GM06990 (cell line): Measurements from ENCODE around the gene PNMA6E.

Source experiments
- DNase-seq: peaks from one replicate; pipeline ENCODE4 v3.0.0-alpha.2; 2011; ENCODE audit not compliant: insufficient read length; ENCODE audit errors: extremely low read depth
- H3K27me3 ChIP-seq: replicated peaks from 2 replicates; pipeline ENCODE4 v1.6.0; 2011; ENCODE audit warnings: low read length; ENCODE audit not compliant: control insufficient read depth, insufficient read depth
- H3K36me3 ChIP-seq: 2 replicates; pipeline ENCODE4 v1.5.1; 2011; ENCODE audit warnings: low read length; ENCODE audit not compliant: control insufficient read depth, insufficient read depth
- H3K4me3 ChIP-seq: replicated peaks from 2 replicates; pipeline ENCODE4 v1.5.1; 2011; ENCODE audit warnings: low read depth, mild to moderate bottlenecking, control low read depth, low read length
- TF ChIP-seq, protein P1 (sequence below): IDR thresholded peaks from 2 replicates; pipeline ENCODE4 v1.5.1; 2011; ENCODE audit warnings: low read length, control low read depth, mild to moderate bottlenecking, inconsistent platforms; ENCODE audit not compliant: insufficient read depth, poor library complexity, severe bottlenecking

The PNMA6E gene

DNA sequence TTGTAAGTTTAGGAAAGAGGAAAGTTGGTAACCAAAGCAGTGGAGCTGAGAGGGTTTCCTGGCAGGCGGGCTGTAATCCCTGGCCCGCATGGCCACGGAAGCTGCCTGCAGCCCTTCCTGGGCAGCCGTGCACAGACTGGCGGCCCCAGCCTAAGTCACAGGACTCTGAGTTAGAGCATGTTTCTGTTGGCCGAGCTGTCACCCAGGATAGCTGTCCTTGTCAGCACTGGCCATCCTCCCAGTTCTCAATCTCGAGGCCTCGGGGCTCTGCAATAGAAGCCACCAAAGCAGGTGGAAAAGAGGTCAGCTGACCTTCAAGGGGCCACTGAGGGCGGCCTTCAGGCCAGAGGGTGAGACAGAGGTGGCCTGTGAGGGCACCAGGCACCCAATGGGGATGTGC, 20.5 kb downstream of the PNMA6E start:
- Histone ChIP-seq H3K27me3 (no peaks in the 10 kb centered on the region), H3K4me3 (no peak overlapping the region), H3K36me3 (no peaks in the 10 kb centered on the region)
- DNase-seq: no peak
- TF ChIP-seq, protein P1, sequence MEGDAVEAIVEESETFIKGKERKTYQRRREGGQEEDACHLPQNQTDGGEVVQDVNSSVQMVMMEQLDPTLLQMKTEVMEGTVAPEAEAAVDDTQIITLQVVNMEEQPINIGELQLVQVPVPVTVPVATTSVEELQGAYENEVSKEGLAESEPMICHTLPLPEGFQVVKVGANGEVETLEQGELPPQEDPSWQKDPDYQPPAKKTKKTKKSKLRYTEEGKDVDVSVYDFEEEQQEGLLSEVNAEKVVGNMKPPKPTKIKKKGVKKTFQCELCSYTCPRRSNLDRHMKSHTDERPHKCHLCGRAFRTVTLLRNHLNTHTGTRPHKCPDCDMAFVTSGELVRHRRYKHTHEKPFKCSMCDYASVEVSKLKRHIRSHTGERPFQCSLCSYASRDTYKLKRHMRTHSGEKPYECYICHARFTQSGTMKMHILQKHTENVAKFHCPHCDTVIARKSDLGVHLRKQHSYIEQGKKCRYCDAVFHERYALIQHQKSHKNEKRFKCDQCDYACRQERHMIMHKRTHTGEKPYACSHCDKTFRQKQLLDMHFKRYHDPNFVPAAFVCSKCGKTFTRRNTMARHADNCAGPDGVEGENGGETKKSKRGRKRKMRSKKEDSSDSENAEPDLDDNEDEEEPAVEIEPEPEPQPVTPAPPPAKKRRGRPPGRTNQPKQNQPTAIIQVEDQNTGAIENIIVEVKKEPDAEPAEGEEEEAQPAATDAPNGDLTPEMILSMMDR: no peak

- H3K36me3 ChIP-seq: no peaks in the 10 kb centered on the region
- TF ChIP-seq, protein P1: no peak
- no peak for DNase-seq
- no peak overlapping the region for H3K4me3 ChIP-seq
- H3K27me3 ChIP-seq: no peaks in the 10 kb centered on the region
These were observed 21.1 kb downstream of the PNMA6E start for GRCh38 chrX:153379971-153380581.

- no peak overlapping the region for H3K4me3 ChIP-seq
- no peaks in the 10 kb centered on the region for H3K27me3 ChIP-seq
- no peak for DNase-seq
- TF ChIP-seq, protein P1: no peak
- H3K36me3 ChIP-seq: no peaks in the 10 kb centered on the region
These were observed 21.6 kb downstream of the PNMA6E start for GRCh38 chrX:153379508-153379907.

DNA sequence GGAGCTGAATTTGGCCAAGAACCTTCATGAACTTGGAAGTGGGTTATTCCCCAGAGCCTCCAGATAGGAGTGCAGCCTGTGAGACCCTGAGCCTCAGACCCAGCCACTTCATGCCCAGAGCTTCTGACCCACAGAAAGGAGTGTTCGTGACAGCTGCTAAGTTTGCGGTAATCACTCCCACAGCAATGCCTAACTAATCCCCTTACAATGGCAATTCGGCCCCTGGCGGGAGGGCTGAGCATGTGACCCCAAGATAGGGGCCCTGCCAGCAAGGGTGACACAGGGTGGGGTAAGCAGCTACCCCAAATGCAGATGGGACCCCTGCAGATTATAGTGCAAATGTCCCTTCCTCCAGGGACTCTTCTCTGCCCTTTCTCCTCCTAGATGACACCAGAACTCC, 22.5 kb downstream of the PNMA6E start:
- TF ChIP-seq, protein P1: no peak
- Histone ChIP-seq H3K36me3 (no peaks in the 10 kb centered on the region), H3K4me3 (no peak overlapping the region), H3K27me3 (no peaks in the 10 kb centered on the region)
- no peak for DNase-seq

GRCh38 chrX:153377727-153378126, 23.4 kb downstream of the PNMA6E start:
- no peak for DNase-seq
- Histone ChIP-seq H3K27me3 (no peaks in the 10 kb centered on the region), H3K36me3 (no peaks in the 10 kb centered on the region), H3K4me3 (no peak overlapping the region)
- TF ChIP-seq, protein P1: no peak

- TF ChIP-seq, protein P1: no peak
These were observed 25.6 kb downstream of the PNMA6E start for GRCh38 chrX:153375571-153375970.

More at GRCh38 chrX:153375571-153375970, 25.6 kb downstream of the PNMA6E start:
- Histone ChIP-seq H3K4me3 (no peak overlapping the region), H3K36me3 (no peaks in the 10 kb centered on the region), H3K27me3 (no peaks in the 10 kb centered on the region)
- no peak for DNase-seq
